HepG2 (cell line): ENCODE data around the gene VPS25. TPM values are rescaled to one million over a fixed set of nuclear protein-coding genes. Genes with fewer than 3 reads are reported as not detected.

Experiments used
- ARNT ChIP-seq: fragments of 450-650 bp; IDR thresholded peaks from 2 replicates; pipeline ENCODE4 v1.6.1; 2017
- BATF2 ChIP-seq: sonication (generic); formaldehyde crosslinking; IDR thresholded peaks from 2 replicates; pipeline ENCODE4 v1.8.0; 2022; ENCODE audit warnings: mild to moderate bottlenecking, missing genetic modification reagents, moderate library complexity
- DRAP1 ChIP-seq: IDR thresholded peaks from 2 replicates; pipeline ENCODE4 v1.6.1; 2016; ENCODE audit warnings: missing genetic modification reagents, missing compliant biosample characterization
- FLYWCH1 ChIP-seq: sonication (generic); formaldehyde crosslinking; IDR thresholded peaks from 2 replicates; pipeline ENCODE4 v1.8.1; 2023; ENCODE audit warnings: mild to moderate bottlenecking, missing genetic modification reagents
- FOSL2 ChIP-seq: sonication (generic); formaldehyde crosslinking; IDR thresholded peaks from 2 replicates; pipeline ENCODE4 v1.4.0; 2020; ENCODE audit warnings: missing genetic modification reagents
- FOXA1 ChIP-seq, 2 experiments: fragments of 450-650 bp in 1 of 2; sonication (generic) in 1 of 2; formaldehyde crosslinking in 1 of 2; IDR thresholded peaks; 2 replicates each; pipeline versions ENCODE4 v1.4.0 to v1.6.1; 2016 to 2020; ENCODE audit warnings: missing genetic modification reagents in 1 of 2
- HDAC2 ChIP-seq: sonication (generic); formaldehyde crosslinking; IDR thresholded peaks from 2 replicates; pipeline ENCODE4 v1.4.0; 2020; ENCODE audit warnings: missing genetic modification reagents
- HNF1B ChIP-seq: sonication (generic); formaldehyde crosslinking; IDR thresholded peaks from 2 replicates; pipeline ENCODE4 v1.5.1; 2020; ENCODE audit warnings: mild to moderate bottlenecking, moderate library complexity, missing genetic modification reagents
- HNRNPK ChIP-seq: fragments of 200-400 bp; formaldehyde crosslinking; IDR thresholded peaks from 2 replicates; pipeline ENCODE4 v1.6.1; 2018; ENCODE audit warnings: low read length, low read depth, moderate library complexity, mild to moderate bottlenecking; ENCODE audit not compliant: poor library complexity, severe bottlenecking
- JUN ChIP-seq: sonication (generic); formaldehyde crosslinking; IDR thresholded peaks from 2 replicates; pipeline ENCODE4 v1.4.0; 2020; ENCODE audit warnings: mild to moderate bottlenecking, missing genetic modification reagents
- NFIC ChIP-seq: IDR thresholded peaks from 2 replicates; pipeline ENCODE4 v1.6.1; 2012; ENCODE audit warnings: mild to moderate bottlenecking, low read length, inconsistent platforms
- PAF1 ChIP-seq: IDR thresholded peaks from 2 replicates; pipeline ENCODE4 v1.6.1; 2016; ENCODE audit warnings: missing genetic modification reagents, missing compliant biosample characterization
- PRDM10 ChIP-seq: sonication (generic); formaldehyde crosslinking; IDR thresholded peaks from 2 replicates; pipeline ENCODE4 v1.4.0; 2020; ENCODE audit warnings: low read depth, missing genetic modification reagents
- SALL2 ChIP-seq: sonication (generic); formaldehyde crosslinking; IDR thresholded peaks from 2 replicates; pipeline ENCODE4 v1.8.1; 2023; ENCODE audit warnings: mild to moderate bottlenecking, missing genetic modification reagents, inconsistent platforms
- TGIF2 ChIP-seq: IDR thresholded peaks from 2 replicates; pipeline ENCODE4 v1.6.1; 2016; ENCODE audit warnings: control low read depth, missing compliant biosample characterization
- WIZ ChIP-seq: sonication (generic); formaldehyde crosslinking; IDR thresholded peaks from 2 replicates; pipeline ENCODE4 v1.5.1; 2020; ENCODE audit warnings: mild to moderate bottlenecking, missing genetic modification reagents
- ZBTB20 ChIP-seq: sonication (generic); formaldehyde crosslinking; IDR thresholded peaks from 2 replicates; pipeline ENCODE4 v1.8.1; 2023; ENCODE audit warnings: missing genetic modification reagents, low read depth, mild to moderate bottlenecking, borderline replicate concordance
- ZFP36L2 ChIP-seq: sonication (generic); formaldehyde crosslinking; IDR thresholded peaks from 2 replicates; pipeline ENCODE4 v1.4.0; 2020; ENCODE audit warnings: missing genetic modification reagents
- ZNF30 ChIP-seq: sonication (generic); formaldehyde crosslinking; IDR thresholded peaks from 2 replicates; pipeline ENCODE4 v1.5.0; 2020; ENCODE audit warnings: mild to moderate bottlenecking, missing genetic modification reagents
- ZNF451 ChIP-seq: sonication (generic); formaldehyde crosslinking; IDR thresholded peaks from 2 replicates; pipeline ENCODE4 v1.5.0; 2020; ENCODE audit warnings: mild to moderate bottlenecking, missing genetic modification reagents
- ZNF576 ChIP-seq: sonication (generic); formaldehyde crosslinking; IDR thresholded peaks from 2 replicates; pipeline ENCODE4 v1.4.0; 2020; ENCODE audit warnings: mild to moderate bottlenecking, missing genetic modification reagents
- ZNF713 ChIP-seq: sonication (generic); formaldehyde crosslinking; IDR thresholded peaks from 2 replicates; pipeline ENCODE4 v1.4.0; 2020; ENCODE audit warnings: mild to moderate bottlenecking, missing genetic modification reagents
- ZSCAN21 ChIP-seq: sonication (generic); formaldehyde crosslinking; IDR thresholded peaks from 2 replicates; pipeline ENCODE4 v1.8.0; 2022; ENCODE audit warnings: mild to moderate bottlenecking, missing genetic modification reagents, moderate library complexity, borderline replicate concordance
- polyA plus RNA-seq, 8 experiments: library from polyadenylated mRNA; depleted of rRNA in 3 of 8; stranded (reverse) in 7 of 8; unstranded in 1 of 8; fragments of >200 nt; fragmentation: Illumina TruSeq in 4 of 8; extraction: Trizol in 4 of 8; gene quantifications; 2 replicates each; pipeline versions ENCODE4 v1.2.1 to v1.2.3, GENCODE V29; 2011 to 2016; ENCODE audit warnings: low read depth in 4 of 8, missing spikeins in 1 of 8, mixed read lengths in 1 of 8; ENCODE audit not compliant: insufficient read depth in 1 of 8
- total RNA-seq, 5 experiments: library from RNA; depleted of rRNA; stranded (reverse); fragments of >200 nt; fragmentation: Illumina TruSeq; extraction: Trizol; gene quantifications; 2 replicates each; pipeline ENCODE4 v1.2.3, GENCODE V29; 2016; ENCODE audit warnings: low read depth in 1 of 5

VPS25 gene
- total and polyA plus RNA-seq, 2 of the 13 experiments (the other 11 are each of a cell fraction or from before 2014, with no cell fraction given) = 161 to 249 TPM

GRCh38 chr17:42797067-42798007 is 24.1 kb downstream of the VPS25 start (continued):
- TF ChIP-seq ZNF576 (peak; percentile 49; the same call in 1 of the 2 replicates), ZNF451 (CRISPR knock-in tag) (no peak), HNRNPK (peak; percentile 59), WIZ (CRISPR knock-in tag) (0 out of 2 replicates have a peak, but pooled peaks have one; percentile 17), HNF1B (CRISPR knock-in tag) (peak; percentile 91), NFIC (0 out of 2 replicates have a peak, but pooled peaks have one; percentile 25), ZSCAN21 (no peak), ZNF30 (no peak), DRAP1 (CRISPR knock-in tag) (peak; percentile 84), ARNT (no peak), ZNF713 (no peak), BATF2 (CRISPR knock-in tag) (no peak), ZFP36L2 (CRISPR knock-in tag) (no peak), FOSL2 (CRISPR knock-in tag) (peak; percentile 38), ZBTB20 (0 out of 2 replicates have a peak, but pooled peaks have one; percentile 52), HDAC2 (0 out of 2 replicates have a peak, but pooled peaks have one; percentile 36), SALL2 (CRISPR knock-in tag) (peak; percentile 19; the same call in 1 of the 2 replicates), JUN (CRISPR knock-in tag) (peak; percentile 37; the same call in 1 of the 2 replicates), FOXA1 (IDR thresholded peaks at IDR 0.05) (no peak), FOXA1 (CRISPR knock-in tag; IDR thresholded peaks at IDR 0.05) (0 out of 2 replicates have a peak, but pooled peaks have one; percentile 7), FLYWCH1 (CRISPR knock-in tag) (no peak), TGIF2 (CRISPR knock-in tag) (peak; percentile 12; the same call in 1 of the 2 replicates), PAF1 (CRISPR knock-in tag) (peak; percentile 59), PRDM10 (0 out of 2 replicates have a peak, but pooled peaks have one; percentile 12)
